Heart left ventricle (tissue), 16 donors: ENCODE results near the gene PRKG1. TPM values are rescaled to one million over a fixed set of nuclear protein-coding genes. Genes with fewer than 3 reads are reported as not detected.

ENCODE experiments used
- ATAC-seq, 4 donors: fragments of 200-7000 bp; cut with Tn5 transposase; one replicate each; pipeline ENCODE4 v1.9.1; 2020 to 2022; ENCODE audit warnings: moderate library complexity in 4 of 4, mild to moderate bottlenecking in 3 of 4, moderate number of reproducible peaks in 1 of 4
- DNase-seq, 5 donors: peaks; one replicate each; pipeline ENCODE4 v3.0.0-alpha.2; 2020
- H3K27ac ChIP-seq, 12 donors: fragments of 200-600 bp; sonication (generic) in 4 of 12; one replicate each; pipeline versions ENCODE4 v1.5.0 to v1.8.0; 2016 to 2022; ENCODE audit warnings: mild to moderate bottlenecking in 2 of 12
- H3K27me3 ChIP-seq, 9 donors: fragments of 200-600 bp; sonication (generic) in 2 of 9; one replicate each; pipeline versions ENCODE4 v1.5.1 to v1.8.0; 2016 to 2022; ENCODE audit warnings: mild to moderate bottlenecking in 3 of 9
- H3K36me3 ChIP-seq, 9 donors: fragments of 200-600 bp; sonication (generic) in 2 of 9; one replicate each; pipeline versions ENCODE4 v1.5.0 to v1.8.0; 2018 to 2022; ENCODE audit warnings: mild to moderate bottlenecking in 2 of 9
- H3K4me1 ChIP-seq, 12 donors: fragments of 200-600 bp; sonication (generic) in 4 of 12; one replicate each; pipeline versions ENCODE4 v1.5.0 to v1.8.0; 2016 to 2022; ENCODE audit warnings: mild to moderate bottlenecking in 3 of 12
- H3K4me3 ChIP-seq, 12 donors: fragments of 200-600 bp; sonication (generic) in 4 of 12; one replicate each; pipeline versions ENCODE4 v1.5.0 to v1.8.0; 2017 to 2022; ENCODE audit warnings: mild to moderate bottlenecking in 9 of 12, moderate library complexity in 4 of 12
- H3K9me3 ChIP-seq, 12 donors: fragments of 200-600 bp; sonication (generic) in 4 of 12; one replicate each; pipeline versions ENCODE4 v1.5.0 to v1.8.0; 2016 to 2022; ENCODE audit warnings: mild to moderate bottlenecking in 1 of 12
- CTCF ChIP-seq, 12 donors: fragments of 200-600 bp; sonication (generic) in 4 of 12; IDR thresholded peaks; one replicate each; pipeline versions ENCODE4 v1.5.0 to v1.8.0; 2018 to 2022; ENCODE audit warnings: antibody characterized with exemption in 12 of 12, mild to moderate bottlenecking in 5 of 12
- POLR2A ChIP-seq, 2 donors: fragments of 450-650 bp; IDR thresholded peaks; one replicate each; pipeline ENCODE4 v1.6.1; 2017; ENCODE audit warnings: antibody characterized with exemption in 2 of 2, mild to moderate bottlenecking in 2 of 2, moderate library complexity in 2 of 2
- WGBS, 4 donors: extraction: QIAGEN DNeasy Blood & Tissue Kit in 2 of 4; methylation state at CpG; one replicate each; pipeline versions ENCODE4 v1.1.5 to v1.1.7; 2013 to 2018; 5-methylcytosine and 5-hydroxymethylcytosine counted together
- intact Hi-C, 10 donors: fragments of 100-400 bp; cut with DNase I; formaldehyde crosslinking; loops; one replicate each; pipeline versions ENCODE4 v1.11.1 to v1.14.2; 2022
- polyA plus RNA-seq, 2 donors: library from polyadenylated mRNA; stranded (reverse); fragments of 200-250 nt; gene quantifications; one replicate each; pipeline ENCODE4 v1.2.3, GENCODE V29; 2013
- total RNA-seq, 9 donors: library from RNA; depleted of rRNA in 2 of 9; stranded (reverse); fragments of >200 nt in 2 of 9; fragmentation: NEBNext Ultra II Directional in 3 of 9; extraction: Animal tissue kit (Norgen Biotek cat#: 25700) in 3 of 9; gene quantifications; one replicate each; pipeline versions ENCODE4 v1.1.0 to v1.2.4, GENCODE V29; 2016 to 2023
- donor health status: ischemic (EF 13 %, LVEDD 7.1; RV severe dilation, severe dysfunction).
- donor health status: healthy with polysubstance abuse.
- donor health status: DM: no; HTN: yes; CAD: no.
- donor health status: DM: no; HTN: no; CAD: no.
- donor health status: ischemic (EF 25% LVEDD 6.9; RV normal size, moderate dysfunction).
- donor health status: ischemic (EF 25% LVEDD 5.7; RV mildly dilated, moderate dysfunction).
- donor health status: healthy.
- donor health status: DM: yes; HTN: yes; CAD: no.
- donor health status: ischemic (EF 35%, LVEDD 5.7; RV mildly dilated, moderate dysfunction).
- donor health status: nonischemic (EF 11% LVEDD 7.7; RV severe dilation, severe dysfunction).
- donor health status: DM: yes; HTN: yes; CAD: no.
- donor health status: PGD.
- donor health status: ischemic (EF 29% LVEDD 5.4; RV normal size, mild dysfunction).
- donor health status: nonischemic (EF 23%, LVEDD 6.1; RV moderate dilation, normal function).

The PRKG1 gene
- total and polyA plus RNA-seq, 11 donors: 5.5 to 37.3 (median 29.3) TPM

GRCh38 chr10:51233337-51234100, 159.2 kb downstream of the PRKG1 start:
- Histone ChIP-seq H3K36me3 (no peaks in the 10 kb centered on the region), H3K27ac (peak overlapping the region in 1 of 12 donors; percentile 41), H3K9me3 (no peaks in the 10 kb centered on the region), H3K4me1 (peaks cover 0 to 60% (median 22%) of the 10 kb centered on the region in 12 donors), H3K27me3 (no peaks in the 10 kb centered on the region), H3K4me3 (no peak overlapping the region)
- DNase-seq: no peak
- TF ChIP-seq POLR2A (IDR thresholded peaks at IDR 0.05) (no peak), CTCF (IDR thresholded peaks at IDR 0.05) (no peak)
- intact Hi-C loops: loop anchor here in 1 of 10 donors (10.0 kb wide), 1 partner anchor 159 kb away; the partner anchor contains the start of gene PRKG1
- ATAC-seq: no peak
- WGBS, 4 donors: 90 to 95% (median 95%) methylated on average over 3 of the region's 3 CpGs

GRCh38 chr10:51235865-51236264, 161.6 kb downstream of the PRKG1 start:
- TF ChIP-seq CTCF (IDR thresholded peaks at IDR 0.05) (no peak), POLR2A (IDR thresholded peaks at IDR 0.05) (no peak)
- Histone ChIP-seq H3K9me3 (no peaks in the 10 kb centered on the region), H3K36me3 (no peaks in the 10 kb centered on the region), H3K4me3 (no peak overlapping the region), H3K4me1 (peaks cover 0 to 58% (median 20%) of the 10 kb centered on the region in 12 donors), H3K27ac (no peak overlapping the region), H3K27me3 (no peaks in the 10 kb centered on the region)
- ATAC-seq (no peak), DNase-seq (no peak)
- 86 to 95% (median 93%) methylated on average over 1 of the region's 1 CpG for WGBS, 4 donors
- intact Hi-C loops: loop anchor here in 1 of 10 donors (10.0 kb wide), 1 partner anchor 161 kb away; the partner anchor contains the start of gene PRKG1

- TF ChIP-seq POLR2A (IDR thresholded peaks at IDR 0.05) (no peak), CTCF (IDR thresholded peaks at IDR 0.05) (no peak)
- no peaks in the 10 kb centered on the region for H3K9me3 ChIP-seq
- H3K27me3 ChIP-seq: no peaks in the 10 kb centered on the region
- H3K36me3 ChIP-seq: no peaks in the 10 kb centered on the region
- DNase-seq: no peak
- intact Hi-C loops: loop anchor here in 1 of 10 donors (10.0 kb wide), 1 partner anchor 164 kb away; the partner anchor contains the start of gene PRKG1
- ATAC-seq: peak in 3 of 4 donors; percentile 36 to 65 (median 55)
- H3K27ac ChIP-seq: peak overlapping the region in 9 of 12 donors; percentile 2 to 60 (median 40)
- WGBS, 4 donors: 28 to 52% (median 38%) methylated on average over 4 of the region's 4 CpGs
- peaks cover 0 to 51% (median 9%) of the 10 kb centered on the region in 12 donors for H3K4me1 ChIP-seq
- H3K4me3 ChIP-seq: peak overlapping the region in 2 of 12 donors; percentile 8 to 12
Observed at GRCh38 chr10:51239006-51239405, 164.7 kb downstream of the PRKG1 start.

- TF ChIP-seq POLR2A (IDR thresholded peaks at IDR 0.05) (no peak), CTCF (IDR thresholded peaks at IDR 0.05) (no peak)
- peak overlapping the region in 4 of 12 donors; percentile 3 to 28 (median 14) for H3K27ac ChIP-seq
- no peaks in the 10 kb centered on the region for H3K36me3 ChIP-seq
- no peaks in the 10 kb centered on the region for H3K27me3 ChIP-seq
- peaks cover 0 to 75% (median 17%) of the 10 kb centered on the region in 12 donors for H3K4me1 ChIP-seq
- DNase-seq (no peak), ATAC-seq (no peak)
- H3K9me3 ChIP-seq: no peaks in the 10 kb centered on the region
- WGBS, 4 donors: 89 to 97% (median 92%) methylated on average over 1 of the region's 1 CpG
- no peak overlapping the region for H3K4me3 ChIP-seq
- intact Hi-C loops: loop anchor here in 2 of 10 donors (10.0 kb wide), 2 partner anchors 123 to 167 kb away; partner anchors contain the start of gene PRKG1 (in 1 of the 2)
Observed at GRCh38 chr10:51241461-51241860, 167.2 kb downstream of the PRKG1 start.
